ENCODE measurements around the gene EIF2S3. TPM values are rescaled to one million over a fixed set of nuclear protein-coding genes. Genes with fewer than 3 reads are reported as not detected.

EIF2S3 gene
- total and polyA plus RNA-seq, 2 of the 8 experiments (the other 6 are each of a cell fraction or from before 2014, with no cell fraction given) = 65.5 to 259 TPM

DNA sequence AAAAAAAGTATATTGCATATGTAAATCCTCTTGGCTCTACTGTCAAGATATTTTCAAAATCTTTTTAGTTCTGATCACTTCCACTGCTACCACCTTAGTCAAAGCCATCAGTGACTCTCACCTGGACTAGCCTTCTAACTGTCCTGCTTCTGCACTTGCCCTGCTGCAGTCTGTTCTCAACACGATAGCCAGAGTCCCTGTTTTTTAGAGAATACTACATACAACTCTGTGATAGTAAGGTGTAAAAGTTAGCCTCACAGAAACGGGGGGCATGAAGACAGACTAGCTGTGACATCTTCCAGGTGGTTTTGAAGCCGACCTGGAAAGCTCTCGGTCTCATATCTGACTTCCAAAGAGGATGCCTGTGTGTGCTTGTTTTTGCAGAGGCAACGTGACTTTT, 24.7 kb downstream of the EIF2S3 start:
- no peak overlapping the region for H3K4me3 ChIP-seq (ENCODE audit: extremely low read depth in 1 of 4, insufficient read depth in 2 of 4, low read depth in 3 of 4, low read length in 4 of 4)
- no peaks in the 10 kb centered on the region for H3K79me1 ChIP-seq (ENCODE audit: low read depth, low read length)
- no peak overlapping the region for H2BK120ac ChIP-seq (replicated peaks; ENCODE audit: low read depth, low read length)
- no peak overlapping the region for H4K5ac ChIP-seq (ENCODE audit: insufficient read length, low read depth, low read length)
- H3K9me3 ChIP-seq (ENCODE audit: insufficient read depth in 2 of 2, low read depth in 1 of 2, low read length in 1 of 2) = no peaks in the 10 kb centered on the region
- no peak overlapping the region for H3K4ac ChIP-seq (replicated peaks; ENCODE audit: insufficient read length, low read depth, low read length)
- H2AFZ ChIP-seq (ENCODE audit: low read length) = no peak overlapping the region
- DNase-seq (ENCODE audit: low read depth in 1 of 2, low spot score in 2 of 2) = no peak
- no peaks in the 10 kb centered on the region for H3K4me1 ChIP-seq (replicated peaks in 1 of 4; ENCODE audit: control insufficient read depth in 3 of 4, insufficient read depth in 4 of 4, low read length in 3 of 4)
- H3K79me2 ChIP-seq (ENCODE audit: control insufficient read depth in 1 of 2, insufficient read depth in 2 of 2, low read length in 2 of 2) = no peaks in the 10 kb centered on the region
- H3K36me3 ChIP-seq (ENCODE audit: control insufficient read depth in 2 of 4, insufficient read depth in 4 of 4, low read length in 3 of 4) = peaks cover 2 to 33% (median 15%) of the 10 kb centered on the region in 4 experiments
- no peaks in the 10 kb centered on the region for H3K23me2 ChIP-seq (ENCODE audit: low read depth, low read length)
- ChIA-PET POLR2A (ENCODE audit: partially characterized antibody) (interaction anchor here (0.9 to 3.8 kb wide), 8 partner anchors 8 to 164 kb away, joined by 3 to 17 read pairs (median 4); partner anchors contain the start of gene EIF2S3), CTCF (ENCODE audit: partially characterized antibody) (interaction anchor here (1.2 kb wide), 1 partner anchor 10 kb away, joined by 3 read pairs; no protein-coding TSS in a partner anchor)
- no peaks in the 10 kb centered on the region for H4K20me1 ChIP-seq (replicated peaks in 1 of 2; ENCODE audit: control insufficient read depth in 1 of 2, insufficient read depth in 2 of 2, low read length in 2 of 2)
- 87% methylated on average over 5 of the region's 5 CpGs; no CpG with 5 or more reads in 1 of the 2 experiments for whole genome bisulfite sequencing, 2 experiments (ENCODE audit: extremely low coverage in 1 of 2, insufficient coverage in 1 of 2, insufficient read length in 1 of 2, insufficient replicate concordance in 2 of 2, low coverage in 1 of 2, low lambda C conversion rate in 2 of 2, missing lambda C conversion rate in 1 of 2)
- H2BK12ac ChIP-seq (ENCODE audit: low read depth, low read length) = no peak overlapping the region
- TF ChIP-seq CTBP2 (IDR thresholded peaks at IDR 0.05; ENCODE audit: borderline replicate concordance, insufficient read depth, insufficient read length, low read length) (no peak), TCF12 (IDR thresholded peaks at IDR 0.05; ENCODE audit: low read depth, low read length) (no peak)
- H3K23ac ChIP-seq (ENCODE audit: insufficient read length) = no peak overlapping the region
- H3K56ac ChIP-seq (replicated peaks; ENCODE audit: insufficient read length, low read depth, low read length) = no peak overlapping the region
- H3K14ac ChIP-seq (ENCODE audit: insufficient read length) = no peak overlapping the region
- no peak for FAIRE-seq
- no peak overlapping the region for H3K18ac ChIP-seq (ENCODE audit: extremely low read depth, low read length)
- H2BK5ac ChIP-seq (ENCODE audit: low read depth, low read length) = no peak overlapping the region
- no peak overlapping the region for H3K4me2 ChIP-seq (ENCODE audit: insufficient read depth in 1 of 2, low read depth in 2 of 2, low read length in 2 of 2)
- H4K91ac ChIP-seq (replicated peaks; ENCODE audit: insufficient read length, low read length) = no peak overlapping the region
- no peak overlapping the region for H3K27ac ChIP-seq (ENCODE audit: low read depth, low read length)
- no peak overlapping the region for H2BK15ac ChIP-seq (ENCODE audit: low read length)
- no peak overlapping the region for H2BK20ac ChIP-seq (ENCODE audit: low read length)
- H3K27me3 ChIP-seq (replicated peaks in 1 of 4; ENCODE audit: control insufficient read depth in 3 of 4, extremely low read depth in 1 of 4, insufficient read depth in 3 of 4, low read length in 3 of 4) = no peaks in the 10 kb centered on the region
- H2AK5ac ChIP-seq (ENCODE audit: low read depth, low read length) = no peak overlapping the region
- H4K8ac ChIP-seq (ENCODE audit: extremely low read depth, insufficient read depth, low read length) = no peak overlapping the region
- no peak overlapping the region for H3K9ac ChIP-seq (replicated peaks in 1 of 4; ENCODE audit: extremely low read depth in 1 of 4, low read depth in 3 of 4, low read length in 3 of 4)

All from H1 (cell line).